Measurements from ENCODE around the gene EVC2.

DNA sequence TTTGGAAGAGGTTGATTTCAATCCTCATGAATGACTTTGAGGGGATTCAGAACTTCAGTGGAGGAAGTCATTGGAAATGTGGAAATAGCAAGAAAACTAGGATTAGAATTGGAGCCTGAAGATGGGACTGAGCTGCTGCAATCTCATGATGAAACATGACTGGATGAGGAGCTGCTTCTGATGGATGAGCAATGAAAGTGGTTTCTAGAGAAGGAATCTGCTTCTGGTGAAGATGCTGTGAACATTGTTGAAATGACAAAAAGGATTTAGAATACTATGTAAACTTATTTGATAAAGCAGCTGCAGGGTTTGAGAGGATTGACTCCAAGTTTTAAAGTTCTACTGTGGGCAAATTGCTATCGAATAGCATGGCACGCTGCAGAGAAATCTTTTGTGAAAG, 29.7 kb upstream of the EVC2 start:
- TF ChIP-seq, protein P1, sequence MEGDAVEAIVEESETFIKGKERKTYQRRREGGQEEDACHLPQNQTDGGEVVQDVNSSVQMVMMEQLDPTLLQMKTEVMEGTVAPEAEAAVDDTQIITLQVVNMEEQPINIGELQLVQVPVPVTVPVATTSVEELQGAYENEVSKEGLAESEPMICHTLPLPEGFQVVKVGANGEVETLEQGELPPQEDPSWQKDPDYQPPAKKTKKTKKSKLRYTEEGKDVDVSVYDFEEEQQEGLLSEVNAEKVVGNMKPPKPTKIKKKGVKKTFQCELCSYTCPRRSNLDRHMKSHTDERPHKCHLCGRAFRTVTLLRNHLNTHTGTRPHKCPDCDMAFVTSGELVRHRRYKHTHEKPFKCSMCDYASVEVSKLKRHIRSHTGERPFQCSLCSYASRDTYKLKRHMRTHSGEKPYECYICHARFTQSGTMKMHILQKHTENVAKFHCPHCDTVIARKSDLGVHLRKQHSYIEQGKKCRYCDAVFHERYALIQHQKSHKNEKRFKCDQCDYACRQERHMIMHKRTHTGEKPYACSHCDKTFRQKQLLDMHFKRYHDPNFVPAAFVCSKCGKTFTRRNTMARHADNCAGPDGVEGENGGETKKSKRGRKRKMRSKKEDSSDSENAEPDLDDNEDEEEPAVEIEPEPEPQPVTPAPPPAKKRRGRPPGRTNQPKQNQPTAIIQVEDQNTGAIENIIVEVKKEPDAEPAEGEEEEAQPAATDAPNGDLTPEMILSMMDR (conservative IDR thresholded peaks at IDR 0.05; ENCODE audit: low read depth, low read length), result no peak
- TF ChIP-seq MAZ (IDR thresholded peaks at IDR 0.05; ENCODE audit: borderline replicate concordance, low read depth, low read length), result no peak
- TF ChIP-seq POLR2A (IDR thresholded peaks at IDR 0.05; ENCODE audit: low read depth, low read length), result no peak
- no peak for TF ChIP-seq BHLHE40 (IDR thresholded peaks at IDR 0.05; ENCODE audit: low read depth, low read length)
- no peak for TF ChIP-seq RAD21 (IDR thresholded peaks at IDR 0.05; ENCODE audit: low read length)
- no peak for TF ChIP-seq SMC3 (IDR thresholded peaks at IDR 0.05; ENCODE audit: low read depth, low read length)

All from IMR-90 (cell line).